ENCODE measurements around the gene GABRG1.

Gene GABRG1

DNA sequence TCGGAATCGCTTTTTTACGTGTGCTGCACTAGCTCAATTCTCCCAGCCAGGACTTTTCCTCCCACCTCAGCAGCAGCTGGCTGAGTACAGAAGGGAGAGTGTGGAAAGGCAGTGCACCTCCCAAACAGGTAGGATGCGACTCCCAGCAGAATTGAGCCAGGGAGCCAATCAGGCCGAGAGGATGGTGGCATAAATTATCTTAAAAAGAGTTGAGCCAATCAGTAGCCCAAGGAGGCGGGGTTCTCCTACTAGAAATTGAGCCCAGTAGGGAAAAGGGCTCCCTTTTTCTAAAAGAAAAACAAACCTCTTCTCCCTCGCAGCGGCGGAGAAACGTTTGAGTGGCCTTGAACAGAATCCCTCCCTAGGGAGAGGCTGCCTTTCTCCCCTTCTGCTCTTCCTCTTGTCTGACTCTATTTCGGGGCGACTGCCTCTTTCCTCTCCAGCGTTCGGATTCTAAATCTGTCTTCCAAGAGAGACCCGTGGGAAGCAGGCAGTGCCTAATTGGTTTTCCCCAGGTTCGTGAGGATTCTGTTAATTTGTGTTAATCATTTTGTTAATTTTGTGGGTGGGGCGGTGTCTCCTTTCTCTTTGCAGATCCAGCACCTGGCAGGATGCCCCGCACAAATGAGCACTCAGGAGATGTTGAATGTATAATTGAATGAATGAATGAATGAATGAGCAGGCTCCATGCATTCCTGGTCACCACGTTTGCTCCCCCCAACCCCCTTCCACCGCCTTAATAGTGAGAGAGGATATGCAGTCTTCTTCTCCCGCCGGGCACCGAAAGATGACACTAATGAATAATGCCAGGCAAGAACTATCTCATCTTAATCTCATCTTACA is at the start of gene GABRG1:
GABRG1 (minus strand) TSS at position 142 of the 843 bp plus-strand sequence; CDS start at position 1, 141 bp downstream.
- no peak for DNase-seq

DNA sequence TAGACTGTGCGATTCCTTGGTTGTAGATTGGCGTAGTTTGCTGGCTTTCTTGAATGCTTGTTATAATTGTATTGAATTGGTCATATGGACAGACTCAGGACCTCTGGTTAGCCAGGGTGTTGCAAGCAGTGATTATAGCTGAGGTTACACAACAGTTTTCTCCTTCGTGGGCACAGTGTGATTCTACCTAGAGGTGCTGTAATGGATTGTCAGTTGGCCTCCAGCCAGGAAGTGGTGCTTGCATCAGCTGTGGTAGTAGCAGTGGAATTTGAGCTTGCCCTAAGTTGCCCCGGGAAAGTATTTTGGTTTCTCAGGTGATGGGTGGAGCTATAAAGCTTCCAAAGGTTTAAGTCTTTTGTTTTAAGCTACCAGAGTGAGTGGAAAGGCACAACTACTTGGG is 23.1 kb upstream of the GABRG1 start:
- DNase-seq = no peak

- DNase-seq = no peak
Observed at GRCh38 chr4:46131498-46132057, 7.7 kb upstream of the GABRG1 start.

GRCh38 chr4:46124773-46125413 is 1.0 kb upstream of the GABRG1 start:
- DNase-seq = no peak

DNA sequence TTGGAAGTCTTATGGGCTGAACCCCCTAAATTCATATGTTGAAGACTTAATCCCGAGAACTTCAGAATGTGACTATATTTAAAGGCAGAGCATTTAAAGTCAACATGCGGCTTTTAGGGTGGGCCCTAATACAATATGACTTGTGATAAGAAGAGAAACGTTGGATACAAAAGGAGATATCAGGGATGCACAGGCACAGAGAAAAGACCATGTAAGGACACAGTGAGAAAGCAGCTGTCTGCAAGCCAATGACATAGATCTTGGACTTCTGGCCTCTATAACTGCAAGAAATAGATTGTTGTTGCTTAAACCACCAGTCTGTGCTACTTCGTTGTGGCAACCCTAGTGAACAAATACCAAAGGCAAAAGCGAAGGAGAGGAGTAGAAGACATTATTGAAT is 42.2 kb downstream of the GABRG1 start:
- DNase-seq = no peak

GRCh38 chr4:46081248-46081647 is 42.6 kb downstream of the GABRG1 start:
- no peak for DNase-seq

- DNase-seq = no peak
Observed at GRCh38 chr4:46073778-46074177, 50.1 kb downstream of the GABRG1 start.

DNA sequence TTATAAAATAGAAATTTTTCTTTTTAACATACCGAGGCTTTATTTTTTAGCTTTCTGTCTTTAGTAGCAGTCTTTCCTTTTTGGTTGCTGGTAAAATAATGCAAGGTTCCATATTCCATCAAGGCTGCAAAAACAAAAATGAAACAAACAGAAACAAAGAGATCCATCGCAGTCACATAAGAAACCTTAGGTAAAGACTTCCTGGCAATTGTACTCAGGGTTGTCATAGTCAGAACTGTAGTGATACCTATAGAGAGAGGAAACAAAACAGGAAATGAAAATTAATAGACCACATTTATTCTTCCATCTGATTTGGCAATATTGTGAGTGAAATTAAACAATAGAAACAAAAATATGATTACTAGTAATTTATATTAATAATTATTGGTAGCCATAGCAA is 72.5 kb downstream of the GABRG1 start:
- no peak for DNase-seq

DNA sequence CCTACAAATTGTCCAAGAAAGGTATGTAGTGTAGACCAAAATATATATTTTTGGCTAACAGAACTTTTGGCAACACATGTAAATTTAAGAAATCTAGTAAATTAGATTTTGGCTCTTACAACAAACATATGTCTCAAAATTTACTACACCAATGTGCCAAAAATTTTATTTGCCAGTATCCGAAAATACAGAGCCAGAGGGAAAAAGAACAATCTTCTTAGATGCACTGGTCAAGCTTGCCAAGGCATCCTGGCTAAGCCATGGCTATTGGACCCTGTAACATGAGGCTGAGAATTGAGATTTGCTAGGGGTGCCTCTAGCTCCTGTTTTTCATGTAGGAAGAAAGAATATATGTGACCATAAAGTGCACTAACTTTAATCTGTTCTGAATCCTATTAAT is 91.8 kb downstream of the GABRG1 start:
- no peak for DNase-seq

- DNase-seq = no peak
Observed at GRCh38 chr4:46016306-46016705, 107.5 kb downstream of the GABRG1 start.

DNA sequence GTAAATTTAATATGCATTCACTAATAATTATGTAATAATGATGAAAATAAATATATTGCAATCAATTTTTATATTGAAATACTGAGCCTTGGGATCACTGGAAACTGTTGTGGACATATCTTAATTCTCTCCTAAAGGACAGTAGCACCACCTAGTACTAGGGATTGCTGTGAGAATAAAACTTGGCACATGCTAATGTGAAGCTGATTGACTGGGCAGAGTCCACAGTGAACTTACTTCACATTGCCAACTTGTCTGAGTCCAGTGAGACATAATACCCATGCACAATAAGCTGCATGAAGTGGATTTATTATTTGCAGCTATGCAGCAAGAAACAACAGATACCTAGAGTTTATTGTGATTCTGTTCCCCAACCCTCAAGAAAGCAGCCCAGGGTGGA is 131.1 kb downstream of the GABRG1 start:
- no peak for DNase-seq

- no peak for DNase-seq
Observed at GRCh38 chr4:45989775-45990174, 134.1 kb downstream of the GABRG1 start.

DNA sequence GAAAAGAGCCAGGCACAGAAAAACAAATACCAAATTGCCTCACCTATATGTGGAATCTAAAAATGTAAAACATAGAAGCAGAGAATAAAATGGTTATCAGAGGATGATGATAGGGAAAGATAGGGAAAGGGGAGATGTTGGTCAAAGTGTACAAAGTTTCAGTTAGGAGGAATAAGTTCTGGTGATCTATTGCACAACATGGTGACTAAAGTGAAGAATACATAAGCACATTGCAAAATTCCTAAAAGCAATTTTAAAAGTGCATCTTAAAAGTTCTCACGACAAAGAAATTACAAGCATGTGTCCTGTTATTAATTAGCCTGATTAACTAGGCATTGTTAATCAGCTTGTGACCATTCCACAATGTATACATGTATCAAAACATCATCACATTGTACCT is 136.0 kb downstream of the GABRG1 start:
- DNase-seq = no peak

All from CD4-positive, alpha-beta T cell treated with Interleukin-15 for 1 hour (primary cell).